Stimulated activated CD8-positive, alpha-beta memory T cell treated with anti-CD3 and anti-CD28 coated beads, Interleukin-2, amount 100 ng/mL, for 48 hours (primary cell): Measurements from ENCODE around the gene NCKAP5.

ENCODE experiments used
- DNase-seq, 2 donors: peaks; one replicate each; pipeline ENCODE4 v3.0.0-alpha.2; 2020; ENCODE audit warnings: low read depth in 2 of 2

NCKAP5 gene

DNA sequence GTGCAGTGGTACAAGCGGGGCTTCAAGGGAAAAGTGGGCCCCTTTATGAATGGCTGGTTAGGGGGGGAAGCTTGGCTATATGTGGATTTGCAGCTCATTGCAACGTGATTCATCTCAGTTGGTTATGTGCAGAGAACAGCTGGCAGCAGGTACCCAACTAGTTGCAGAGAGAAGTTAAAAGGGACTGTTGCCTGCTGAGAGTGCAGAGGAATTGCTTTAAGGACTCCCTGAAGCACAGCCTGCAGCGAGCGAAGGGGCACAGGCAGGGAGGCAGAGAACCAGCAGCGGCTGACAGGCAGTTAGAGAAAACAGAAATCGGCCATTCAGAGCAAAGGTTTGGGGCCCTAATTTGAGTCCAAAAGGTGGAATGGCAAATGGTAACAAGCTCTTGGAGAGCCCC lies 620.1 kb downstream of the NCKAP5 start:
- no peak for DNase-seq

- DNase-seq = no peak
Measured at GRCh38 chr2:132943829-132944228, 624.4 kb downstream of the NCKAP5 start.

GRCh38 chr2:132941296-132942020 lies 626.8 kb downstream of the NCKAP5 start:
- no peak for DNase-seq

DNA sequence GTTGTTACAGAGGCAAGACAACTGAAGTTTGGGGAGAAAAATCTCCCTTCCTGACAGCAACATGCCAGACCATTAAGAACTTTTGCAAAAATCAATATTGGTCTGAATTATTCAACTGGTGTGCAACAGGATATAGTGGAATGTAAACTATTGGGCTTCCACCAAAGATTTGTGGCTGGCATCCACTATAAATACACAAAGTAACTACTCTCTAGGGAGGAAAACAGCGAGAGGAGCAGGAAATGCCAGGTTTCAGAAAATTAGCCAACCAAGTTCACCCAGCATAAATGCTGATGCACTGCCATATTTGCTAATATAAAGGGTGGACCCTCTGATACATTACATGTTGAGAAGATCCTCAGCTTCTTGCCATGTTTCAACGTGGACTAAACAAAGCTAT lies 630.6 kb downstream of the NCKAP5 start:
- DNase-seq = no peak

DNA sequence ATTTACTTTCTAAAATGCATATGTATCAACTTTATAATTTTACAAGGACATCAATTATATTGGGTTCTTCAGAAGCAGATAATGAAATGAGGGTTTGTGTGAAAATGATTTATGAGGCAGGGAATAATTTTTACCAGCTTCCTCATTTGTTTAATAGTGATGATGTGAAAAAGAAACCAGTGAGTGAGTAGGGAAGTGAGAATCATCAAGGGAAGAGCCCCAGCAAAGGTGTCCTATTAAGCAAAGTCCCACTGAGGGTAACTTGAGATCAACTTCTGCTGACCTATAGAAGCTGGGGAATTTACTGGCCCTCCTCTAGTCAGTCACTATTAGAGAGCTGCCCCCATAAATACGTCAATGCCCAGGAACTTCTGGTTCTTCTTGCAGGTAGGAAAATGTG lies 631.5 kb downstream of the NCKAP5 start:
- no peak for DNase-seq

- DNase-seq = no peak
Measured at GRCh38 chr2:132936261-132936660, 632.0 kb downstream of the NCKAP5 start.

- DNase-seq = no peak
Measured at GRCh38 chr2:132929786-132930185, 638.5 kb downstream of the NCKAP5 start.

- no peak for DNase-seq
Measured at GRCh38 chr2:132923787-132924186, 644.5 kb downstream of the NCKAP5 start.

GRCh38 chr2:132915812-132916549 lies 652.3 kb downstream of the NCKAP5 start:
- no peak for DNase-seq

DNA sequence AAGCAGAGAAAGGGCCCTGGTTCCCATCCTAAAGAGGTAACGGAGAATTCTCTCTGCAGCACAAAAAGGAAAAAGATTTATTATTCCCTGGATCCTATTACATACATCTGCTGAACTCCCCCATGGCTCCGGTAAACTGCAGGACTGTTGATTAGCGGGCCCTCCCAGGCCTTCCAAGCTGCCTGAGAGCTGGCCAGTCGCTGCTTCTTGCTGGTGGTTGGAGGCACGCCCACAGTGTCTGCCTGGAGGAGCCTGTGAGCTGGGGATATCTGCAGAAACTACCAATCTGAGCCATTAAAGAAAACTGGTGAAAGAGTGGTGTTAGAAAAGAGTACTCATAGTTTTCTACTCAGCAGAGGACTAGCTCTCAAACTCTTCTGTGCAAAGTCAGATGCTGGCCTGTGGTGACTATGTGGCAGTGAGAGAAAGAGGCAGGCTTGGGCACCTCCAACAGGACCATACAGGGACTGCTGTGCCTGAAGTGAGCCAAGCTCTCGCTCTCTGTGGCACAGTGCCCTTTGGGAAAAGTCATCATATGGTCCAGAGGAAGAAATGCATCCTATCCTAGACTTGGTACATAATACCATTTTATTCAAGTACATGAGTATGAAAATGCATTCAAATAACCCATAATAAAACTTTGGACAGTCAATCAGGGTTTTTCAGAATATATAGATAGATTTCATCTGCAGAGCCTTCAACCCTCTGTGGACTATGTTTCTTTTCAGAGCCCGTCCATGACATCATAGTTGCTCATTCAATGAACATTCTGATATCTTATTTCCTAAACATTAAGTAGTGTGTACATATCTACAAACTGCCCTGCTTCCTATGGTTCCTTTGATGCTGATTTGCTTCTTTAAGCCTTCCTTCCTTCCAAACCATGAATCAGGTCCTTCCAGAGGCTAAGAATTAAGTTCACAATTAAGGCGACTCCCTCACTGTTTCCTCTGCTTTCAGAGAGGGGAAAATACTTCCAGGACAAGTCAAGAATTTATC lies 656.2 kb downstream of the NCKAP5 start:
- DNase-seq = no peak

DNA sequence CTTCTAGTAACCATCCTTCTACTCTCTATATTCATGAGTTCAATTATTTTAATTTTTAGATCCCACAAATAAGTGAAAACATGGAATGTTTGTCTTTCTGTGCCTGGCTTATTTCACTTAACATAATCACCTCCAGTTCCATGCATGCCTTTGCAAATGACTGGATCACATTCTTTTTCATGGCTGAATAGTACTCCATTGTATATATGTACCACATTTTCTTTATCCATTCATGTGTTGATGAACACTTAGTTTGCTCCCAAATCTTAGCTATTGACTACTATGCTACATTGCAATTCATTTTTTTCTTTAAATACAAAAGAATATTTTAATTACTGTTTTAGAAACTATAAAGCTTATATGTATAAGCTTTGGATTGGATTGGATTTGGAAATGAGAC lies 657.8 kb downstream of the NCKAP5 start:
- DNase-seq = no peak

DNA sequence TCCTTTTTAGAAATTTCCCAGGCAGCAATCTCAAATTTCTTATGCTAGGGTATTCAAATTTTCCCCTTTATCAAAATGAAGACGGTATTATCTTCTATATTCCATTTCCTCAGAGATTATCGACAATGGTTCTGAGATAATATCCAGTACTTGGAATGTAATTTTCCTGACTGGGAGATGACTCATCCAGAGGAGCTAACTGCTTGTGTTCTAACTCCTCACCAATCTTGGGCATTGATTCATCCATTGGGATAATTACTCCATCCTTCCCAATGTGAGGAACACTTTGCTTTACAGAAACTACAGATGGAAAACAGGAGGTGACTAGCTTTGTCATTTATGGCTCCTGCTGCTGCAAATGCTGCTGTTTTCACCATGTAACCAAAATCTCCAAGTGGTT lies 658.8 kb downstream of the NCKAP5 start:
- DNase-seq = no peak

DNA sequence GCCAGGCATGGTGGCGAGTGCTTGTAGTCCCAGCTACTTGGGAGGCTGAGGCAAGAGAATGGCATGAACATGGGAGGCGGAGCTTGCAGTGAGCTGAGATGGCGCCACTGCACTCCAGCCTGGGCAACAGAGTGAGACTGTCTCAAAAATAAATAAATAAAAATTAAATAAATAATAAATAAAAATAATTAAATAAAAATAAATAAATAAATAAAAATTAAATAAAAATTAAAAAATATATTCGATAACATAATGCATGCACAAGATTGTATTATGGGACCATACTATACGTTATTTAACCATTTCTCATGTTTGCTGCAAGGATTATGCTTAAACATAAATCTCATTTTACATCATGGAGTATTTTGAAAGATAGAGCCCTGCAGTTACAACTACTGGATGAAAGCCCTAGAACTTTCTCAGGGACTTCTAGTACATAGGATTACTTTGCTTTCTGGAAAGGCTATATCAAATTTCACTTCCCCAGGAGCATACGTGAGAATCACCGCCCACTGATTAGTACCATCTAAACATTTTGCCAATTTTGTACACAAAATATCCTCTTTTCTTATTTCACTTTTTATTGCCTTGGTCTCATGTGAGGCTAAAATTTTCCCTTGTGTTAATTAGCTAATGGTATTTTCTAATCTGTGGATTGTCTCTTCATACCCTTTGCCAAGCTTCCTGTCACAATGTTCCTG lies 664.0 kb downstream of the NCKAP5 start:
- DNase-seq = no peak

GRCh38 chr2:132902626-132903025 lies 665.6 kb downstream of the NCKAP5 start:
- no peak for DNase-seq

GRCh38 chr2:132901661-132902060 lies 666.6 kb downstream of the NCKAP5 start:
- no peak for DNase-seq

- DNase-seq = no peak
Measured at GRCh38 chr2:132897111-132897510, 671.2 kb downstream of the NCKAP5 start.

- no peak for DNase-seq
Measured at GRCh38 chr2:132896073-132896472, 672.2 kb downstream of the NCKAP5 start.

DNA sequence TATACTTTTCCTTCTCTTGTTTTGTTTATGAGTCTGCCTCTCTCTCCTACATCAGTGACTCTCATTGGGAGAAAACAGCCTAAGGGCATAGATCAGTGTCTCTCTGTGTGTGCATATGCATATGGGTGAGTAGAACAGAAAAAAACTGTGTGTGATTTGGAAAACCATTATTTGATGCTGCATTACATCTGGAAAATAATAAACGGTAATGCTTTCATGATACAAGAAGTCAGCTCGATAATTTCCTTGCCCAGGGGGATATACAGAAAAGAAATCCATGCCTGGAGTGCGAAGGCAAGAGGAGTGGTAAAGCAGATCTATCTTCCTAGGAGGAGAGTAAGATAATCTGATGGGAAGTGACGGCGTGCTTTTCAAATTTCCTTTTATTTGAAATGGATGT lies 676.8 kb downstream of the NCKAP5 start:
- DNase-seq = no peak

DNA sequence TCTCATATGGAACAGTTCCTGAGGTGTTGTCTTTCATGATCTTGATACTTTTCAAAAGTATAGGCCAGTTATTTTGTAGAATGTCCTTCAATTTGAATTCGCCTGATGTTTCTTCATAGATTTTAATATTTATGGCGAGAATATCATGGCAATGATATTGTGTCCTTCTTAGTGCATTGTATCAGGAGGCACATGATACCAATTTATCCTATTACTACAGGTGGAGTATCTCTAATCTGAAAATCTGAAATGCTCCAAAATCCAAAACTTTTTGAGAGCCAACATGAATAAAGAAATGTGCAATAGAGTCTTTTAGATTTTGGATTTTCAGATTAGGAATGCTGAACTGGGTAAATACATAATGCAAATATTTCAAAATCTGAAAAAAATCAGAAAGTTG lies 681.7 kb downstream of the NCKAP5 start:
- DNase-seq = no peak

GRCh38 chr2:132884705-132885104 lies 683.6 kb downstream of the NCKAP5 start:
- no peak for DNase-seq

DNA sequence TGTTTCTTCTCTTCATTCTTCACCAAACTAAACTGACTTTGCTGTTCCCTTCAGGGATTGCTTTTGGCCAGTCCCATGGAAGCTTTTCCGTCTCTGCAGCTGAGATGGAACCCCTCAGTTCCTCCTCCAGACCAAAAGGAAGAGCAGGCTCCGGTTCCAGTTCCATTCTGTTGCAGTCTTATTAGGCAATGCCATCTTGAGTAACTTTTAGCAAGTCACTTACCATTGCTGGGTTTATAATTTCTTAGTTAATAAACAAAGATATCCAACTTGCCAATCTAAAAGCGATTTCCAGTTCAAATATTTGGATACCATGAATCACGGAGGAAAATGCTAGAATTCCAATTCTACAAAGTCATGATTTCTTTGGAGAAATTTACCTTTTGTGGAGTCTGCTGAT lies 684.0 kb downstream of the NCKAP5 start:
- DNase-seq = no peak

DNA sequence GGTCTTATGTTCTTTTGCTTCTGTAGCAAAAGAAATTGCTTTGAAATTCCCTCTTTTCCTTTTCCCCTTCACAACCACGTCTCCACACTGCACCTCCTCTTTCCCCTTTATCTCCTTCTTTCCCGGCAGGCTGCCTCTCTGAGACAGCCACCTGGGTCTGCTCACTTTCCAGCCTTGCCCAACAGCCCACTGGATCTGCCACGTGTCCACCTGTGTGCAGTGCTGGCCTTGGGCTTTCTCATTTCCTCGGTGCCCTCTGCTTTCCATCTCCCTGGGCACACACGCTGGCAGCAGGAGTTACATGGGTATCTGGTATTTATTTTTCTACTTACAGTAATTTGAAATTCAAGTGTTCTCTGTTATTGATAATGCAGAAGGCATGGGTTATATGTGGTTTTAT lies 684.8 kb downstream of the NCKAP5 start:
- DNase-seq = no peak
